NB4 (cell line): ENCODE measurements around the gene CD2BP2.
"Not testable (repeated sequence)": the region's sequence is repeated elsewhere in the genome, so short reads cannot be mapped to it uniquely, and the experiment has no call there.

Experiments
- CTCF ChIP-seq: IDR thresholded peaks from one replicate; pipeline ENCODE4 v1.5.1; 2012; ENCODE audit warnings: low read depth, low read length
- POLR2A ChIP-seq: IDR thresholded peaks from 2 replicates; pipeline ENCODE4 v1.6.1; 2011; ENCODE audit warnings: mild to moderate bottlenecking; ENCODE audit not compliant: insufficient read length; ENCODE audit errors: extremely low read depth

- TF ChIP-seq CTCF: not testable (repeated sequence)
- TF ChIP-seq POLR2A: peak; percentile 59
Measured at GRCh38 chr16:30335028-30335597, 20.0 kb downstream of the CD2BP2 start.
